Colonic mucosa (tissue), 4 donors: ENCODE measurements around the gene ITPR2. TPM values are rescaled to one million over a fixed set of nuclear protein-coding genes. Genes with fewer than 3 reads are reported as not detected.

Experiments used
- DNase-seq: peaks from one replicate; pipeline ENCODE4 v3.0.0-alpha.2; 2020
- H3K27ac ChIP-seq: fragments of 200-600 bp; one replicate; pipeline ENCODE4 v1.8.0; 2021
- H3K27me3 ChIP-seq: fragments of 200-600 bp; one replicate; pipeline ENCODE4 v1.8.0; 2021
- H3K36me3 ChIP-seq: fragments of 200-600 bp; one replicate; pipeline ENCODE4 v1.8.0; 2021
- H3K4me1 ChIP-seq: fragments of 200-600 bp; one replicate; pipeline ENCODE4 v1.8.0; 2021; ENCODE audit warnings: mild to moderate bottlenecking
- H3K4me3 ChIP-seq: fragments of 200-600 bp; one replicate; pipeline ENCODE4 v1.8.0; 2021
- H3K9ac ChIP-seq, 2 donors: one replicate each; pipeline ENCODE4 v1.7.0; 2013; ENCODE audit warnings: control low read depth in 2 of 2, low read depth in 2 of 2, low read length in 2 of 2
- H3K9me3 ChIP-seq: fragments of 200-600 bp; one replicate; pipeline ENCODE4 v1.8.0; 2021
- intact Hi-C: fragments of 100-400 bp; cut with DNase I; formaldehyde crosslinking; loops from one replicate; pipeline ENCODE4 v1.14.1; 2022
- total RNA-seq, 2 donors: library from RNA; stranded (reverse); fragmentation: NEBNext Ultra II Directional in 1 of 2; extraction: Animal tissue kit (Norgen Biotek cat#: 25700) in 1 of 2; gene quantifications; one replicate each; pipeline ENCODE4 v1.2.1, GENCODE V29; 2021
- TF ChIP-seq, protein P1 (sequence below): fragments of 200-600 bp; IDR thresholded peaks from one replicate; pipeline ENCODE4 v1.8.0; 2022; ENCODE audit warnings: antibody characterized with exemption, mild to moderate bottlenecking
- donor health status: healthy.
- donor health status: DM: no; HTN: no; CAD: no.
- donor health status: DM: no; HTN: no; CAD: no.

The ITPR2 gene
- total RNA-seq, 2 donors from 2014 or later = 15.9 to 39.3 TPM

DNA sequence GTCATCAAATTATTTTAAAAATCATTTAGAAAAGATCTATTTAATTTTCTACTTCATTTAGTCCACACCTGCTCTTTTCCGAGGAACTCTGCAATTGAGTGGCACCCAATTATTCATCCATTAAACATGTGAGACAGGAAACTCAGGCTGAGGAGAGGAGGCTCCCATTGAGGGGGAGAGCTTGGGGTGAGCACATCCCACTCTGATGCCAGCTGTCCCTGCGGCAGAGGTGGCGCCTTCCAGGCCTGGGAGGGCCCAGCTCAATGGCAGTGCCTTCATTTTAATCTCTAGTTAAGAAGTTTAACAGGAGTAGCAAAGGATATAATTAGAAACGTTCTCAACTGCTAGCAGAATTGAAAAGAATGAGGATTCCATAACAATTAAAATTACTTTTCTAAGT is 92.0 kb downstream of the ITPR2 start:
- Histone ChIP-seq H3K36me3 (no peaks in the 10 kb centered on the region), H3K9me3 (no peaks in the 10 kb centered on the region), H3K4me3 (no peak overlapping the region), H3K9ac (no peak overlapping the region), H3K27me3 (no peaks in the 10 kb centered on the region), H3K4me1 (no peaks in the 10 kb centered on the region), H3K27ac (no peak overlapping the region)
- TF ChIP-seq, protein P1, sequence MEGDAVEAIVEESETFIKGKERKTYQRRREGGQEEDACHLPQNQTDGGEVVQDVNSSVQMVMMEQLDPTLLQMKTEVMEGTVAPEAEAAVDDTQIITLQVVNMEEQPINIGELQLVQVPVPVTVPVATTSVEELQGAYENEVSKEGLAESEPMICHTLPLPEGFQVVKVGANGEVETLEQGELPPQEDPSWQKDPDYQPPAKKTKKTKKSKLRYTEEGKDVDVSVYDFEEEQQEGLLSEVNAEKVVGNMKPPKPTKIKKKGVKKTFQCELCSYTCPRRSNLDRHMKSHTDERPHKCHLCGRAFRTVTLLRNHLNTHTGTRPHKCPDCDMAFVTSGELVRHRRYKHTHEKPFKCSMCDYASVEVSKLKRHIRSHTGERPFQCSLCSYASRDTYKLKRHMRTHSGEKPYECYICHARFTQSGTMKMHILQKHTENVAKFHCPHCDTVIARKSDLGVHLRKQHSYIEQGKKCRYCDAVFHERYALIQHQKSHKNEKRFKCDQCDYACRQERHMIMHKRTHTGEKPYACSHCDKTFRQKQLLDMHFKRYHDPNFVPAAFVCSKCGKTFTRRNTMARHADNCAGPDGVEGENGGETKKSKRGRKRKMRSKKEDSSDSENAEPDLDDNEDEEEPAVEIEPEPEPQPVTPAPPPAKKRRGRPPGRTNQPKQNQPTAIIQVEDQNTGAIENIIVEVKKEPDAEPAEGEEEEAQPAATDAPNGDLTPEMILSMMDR = no peak
- intact Hi-C loops = no loop called here
- no peak for DNase-seq

DNA sequence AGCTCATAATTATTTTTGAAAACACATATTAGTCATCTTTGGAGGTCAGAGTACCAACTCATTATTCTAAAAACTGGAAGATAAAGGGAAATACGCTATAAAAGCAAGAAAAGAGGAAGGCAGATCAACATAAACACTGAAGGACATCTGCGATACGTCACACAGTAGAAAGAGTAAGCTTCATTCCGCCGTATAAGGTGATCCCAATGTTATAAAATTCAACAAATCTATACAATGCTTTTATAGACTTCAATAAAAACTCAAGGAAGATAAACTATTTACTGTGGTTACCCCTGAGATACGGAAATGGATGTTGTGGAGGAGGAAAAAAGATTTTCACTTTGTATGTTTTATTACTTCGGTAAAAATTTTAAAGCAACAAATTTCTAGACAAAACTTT is 92.6 kb downstream of the ITPR2 start:
- TF ChIP-seq, protein P1 = no peak
- Histone ChIP-seq H3K4me3 (no peak overlapping the region), H3K27ac (no peak overlapping the region), H3K9me3 (no peaks in the 10 kb centered on the region), H3K4me1 (no peaks in the 10 kb centered on the region), H3K36me3 (no peaks in the 10 kb centered on the region), H3K27me3 (no peaks in the 10 kb centered on the region), H3K9ac (no peak overlapping the region)
- no peak for DNase-seq
- intact Hi-C loops = no loop called here

DNA sequence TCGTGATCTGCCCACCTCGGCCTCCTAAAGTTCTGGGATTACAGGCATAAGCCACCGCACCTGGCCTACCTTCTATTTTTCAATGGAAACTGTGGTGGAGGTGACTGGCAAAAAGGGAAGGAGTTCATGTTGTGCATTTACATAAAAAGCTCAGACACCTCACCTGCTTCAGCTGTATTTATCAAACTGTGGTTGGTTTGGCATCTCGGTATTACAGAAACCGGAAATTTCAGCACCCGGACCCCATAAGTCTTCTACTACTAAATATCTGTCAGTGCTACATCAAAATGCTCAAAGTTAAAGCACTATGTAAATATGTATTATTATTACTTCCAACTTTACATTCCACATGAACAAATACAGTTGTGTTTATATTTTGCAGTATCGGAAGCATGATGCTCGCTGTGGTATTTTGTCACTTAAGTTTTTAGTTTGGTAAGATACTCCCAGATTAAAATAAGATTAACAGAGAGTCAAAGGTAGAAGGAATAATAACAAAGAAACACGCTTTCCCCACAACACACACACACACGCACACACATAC is 95.4 kb downstream of the ITPR2 start:
- DNase-seq = no peak
- H3K4me1 ChIP-seq = no peaks in the 10 kb centered on the region
- H3K4me3 ChIP-seq = no peak overlapping the region
- H3K27ac ChIP-seq = no peak overlapping the region
- intact Hi-C loops = no loop called here
- H3K36me3 ChIP-seq = no peaks in the 10 kb centered on the region
- no peaks in the 10 kb centered on the region for H3K27me3 ChIP-seq
- H3K9ac ChIP-seq = no peak overlapping the region
- no peaks in the 10 kb centered on the region for H3K9me3 ChIP-seq
- TF ChIP-seq, protein P1 = no peak

DNA sequence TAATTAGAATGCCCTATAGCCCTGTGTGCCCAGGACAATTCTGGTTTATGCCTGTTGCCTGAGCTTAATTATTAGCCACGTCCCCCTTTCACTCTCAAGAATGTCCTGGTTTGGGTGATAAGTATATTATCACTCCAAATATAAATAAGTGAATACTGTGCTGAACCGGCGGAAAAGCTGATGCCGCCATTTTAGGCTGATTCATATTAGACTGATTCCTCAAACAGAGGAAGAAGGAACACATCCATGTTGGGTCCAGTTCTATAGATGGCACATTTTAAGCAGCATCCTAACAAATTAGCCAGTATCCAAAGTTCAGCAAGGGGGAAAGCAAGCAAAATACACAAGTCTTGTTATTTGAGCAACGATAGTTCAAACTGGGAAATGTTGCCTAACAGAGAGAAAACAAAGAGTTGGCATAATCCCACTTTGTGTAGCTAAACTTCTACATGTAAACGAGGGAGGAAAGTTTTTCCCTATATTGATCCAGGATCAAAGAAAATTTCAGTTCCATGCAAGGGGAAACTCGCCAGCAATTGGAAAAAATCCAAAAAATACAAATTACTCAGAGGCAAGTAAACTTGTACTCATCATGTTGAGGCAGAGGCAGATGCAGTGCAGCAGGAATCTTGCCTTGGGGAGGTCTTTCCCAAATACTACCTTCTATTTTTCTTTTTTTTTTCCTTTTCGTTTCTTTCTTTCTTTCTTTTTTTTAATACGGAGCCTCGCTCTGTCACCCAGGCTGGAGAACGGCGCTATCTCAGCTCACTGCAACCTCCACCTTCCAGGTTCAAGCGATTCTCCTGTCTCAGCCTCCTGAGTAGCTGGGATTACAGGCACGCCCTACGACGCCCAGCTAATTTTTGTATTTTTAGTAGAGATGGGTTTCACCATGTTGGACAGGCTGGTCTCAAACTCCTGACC is 96.2 kb downstream of the ITPR2 start:
- no peak for DNase-seq
- no peak overlapping the region for H3K9ac ChIP-seq

DNA sequence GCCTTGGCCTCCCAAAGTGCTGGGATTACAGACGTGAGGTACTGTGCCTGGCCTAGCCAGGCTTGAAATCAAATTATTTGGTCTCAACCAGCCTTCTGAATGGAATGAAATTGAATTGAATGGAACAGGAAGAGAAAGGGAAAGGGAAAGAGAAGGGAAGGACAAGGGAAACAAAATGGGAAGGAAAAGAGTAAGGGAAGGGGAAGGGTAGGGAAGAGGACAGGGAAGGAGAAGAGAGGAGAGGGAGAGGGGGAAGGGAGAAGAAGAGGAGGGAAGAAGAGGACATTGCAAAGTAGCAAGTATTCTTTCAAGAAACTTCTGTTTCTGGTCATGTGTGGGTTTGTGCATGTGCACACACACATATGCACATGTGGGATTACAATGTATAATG is 97.8 kb downstream of the ITPR2 start:
- intact Hi-C loops = no loop called here
- Histone ChIP-seq H3K36me3 (no peaks in the 10 kb centered on the region), H3K9ac (no peak overlapping the region), H3K9me3 (no peaks in the 10 kb centered on the region), H3K27ac (no peak overlapping the region), H3K27me3 (no peaks in the 10 kb centered on the region), H3K4me1 (no peaks in the 10 kb centered on the region), H3K4me3 (no peak overlapping the region)
- DNase-seq = no peak
- TF ChIP-seq, protein P1 = no peak

More for the DNA sequence above, 96.2 kb downstream of the ITPR2 start:
- Histone ChIP-seq H3K4me1 (no peaks in the 10 kb centered on the region), H3K27me3 (no peaks in the 10 kb centered on the region), H3K27ac (no peak overlapping the region), H3K36me3 (no peaks in the 10 kb centered on the region), H3K9me3 (no peaks in the 10 kb centered on the region), H3K4me3 (no peak overlapping the region)
- TF ChIP-seq, protein P1 = no peak
- intact Hi-C loops = no loop called here
